K562 (cell line): ENCODE measurements around the gene ECHDC1. TPM values are rescaled to one million over a fixed set of nuclear protein-coding genes. Genes with fewer than 3 reads are reported as not detected.
A peak's percentile ranks its signal among the peaks of the same experiment; 100 is the strongest.

Experiments
- BMI1 ChIP-seq: fragments of 150-350 bp; IDR thresholded peaks from 2 replicates; pipeline ENCODE4 v1.6.1; 2014; ENCODE audit warnings: low read length
- CSDE1 ChIP-seq, 2 experiments: fragments of 450-650 bp; IDR thresholded peaks; 2 replicates each; pipeline ENCODE4 v1.6.1; 2016; ENCODE audit warnings: mild to moderate bottlenecking in 1 of 2
- CTBP1 ChIP-seq: fragments of 450-650 bp; IDR thresholded peaks from 2 replicates; pipeline ENCODE4 v1.6.1; 2016; ENCODE audit warnings: borderline replicate concordance
- FOXJ2 ChIP-seq: fragments of 200-800 bp; sonication (Bioruptor generic); IDR thresholded peaks from 2 replicates; pipeline ENCODE4 v1.6.1; 2016; ENCODE audit warnings: missing genetic modification characterization, missing compliant biosample characterization
- KLF16 ChIP-seq: IDR thresholded peaks from 2 replicates; pipeline ENCODE4 v1.6.1; 2016; ENCODE audit warnings: antibody characterized with exemption
- NUFIP1 ChIP-seq: fragments of 450-650 bp; IDR thresholded peaks from 2 replicates; pipeline ENCODE4 v1.6.1; 2018; ENCODE audit not compliant: partially characterized antibody
- RBBP5 ChIP-seq: fragments of 200-600 bp; sonication (generic); IDR thresholded peaks from 2 replicates; pipeline ENCODE4 v1.6.1; 2012; ENCODE audit warnings: borderline replicate concordance, mild to moderate bottlenecking, low read length, control low read depth, inconsistent platforms; ENCODE audit not compliant: insufficient read depth, poor library complexity, severe bottlenecking
- RCOR1 ChIP-seq, 2 experiments: IDR thresholded peaks; 2 replicates each; pipeline ENCODE4 v1.6.1; 2012; ENCODE audit warnings: low read depth in 2 of 2, low read length in 2 of 2, borderline replicate concordance in 1 of 2, improper control_type of control experiment in 1 of 2
- polyA plus RNA-seq, 8 experiments: library from polyadenylated mRNA; depleted of rRNA in 4 of 8; stranded (reverse) in 5 of 8; unstranded in 3 of 8; fragments of >200 nt; fragmentation: Nextera tagmentation in 2 of 8; fragmentation: Illumina TruSeq in 1 of 8; extraction: Ambion mirVana in 2 of 8; extraction: Trizol in 1 of 8; gene quantifications; 2 replicates each; pipeline versions ENCODE4 v1.2.1 to v1.2.3, GENCODE V29; 2011 to 2014; ENCODE audit warnings: inconsistent platforms in 1 of 8, missing spikeins in 1 of 8
- total RNA-seq, 7 experiments: library from RNA; depleted of rRNA in 6 of 7; stranded (reverse); fragments of >200 nt in 6 of 7; fragmentation: Illumina TruSeq in 2 of 7; extraction: Trizol in 2 of 7; gene quantifications; 2 replicates each; pipeline versions ENCODE4 v1.2.1 to v1.2.3, GENCODE V29; 2011 to 2021; ENCODE audit warnings: low replicate concordance in 1 of 7
- TF ChIP-seq, protein P1 (sequence below): fragments of 450-650 bp; IDR thresholded peaks from 2 replicates; pipeline ENCODE4 v1.6.1; 2017; ENCODE audit warnings: antibody characterized with exemption
- TF ChIP-seq, protein P2 (sequence below): IDR thresholded peaks from 2 replicates; pipeline ENCODE4 v1.6.1; 2016; ENCODE audit warnings: missing genetic modification characterization, missing compliant biosample characterization
- TF ChIP-seq, protein P3 (sequence below): IDR thresholded peaks from 2 replicates; pipeline ENCODE4 v1.6.1; 2012; ENCODE audit warnings: low read depth, low read length, improper control_type of control experiment, borderline replicate concordance
- TF ChIP-seq, protein P4 (sequence below), 2 experiments: fragments of 450-650 bp; formaldehyde crosslinking in 1 of 2; IDR thresholded peaks; 2 replicates each; pipeline versions ENCODE4 v1.4.0 to v1.6.1; 2014 to 2020; ENCODE audit warnings: mild to moderate bottlenecking in 2 of 2, borderline replicate concordance in 1 of 2, low read depth in 1 of 2

The ECHDC1 gene
- total and polyA plus RNA-seq, 9 of the 15 experiments (the other 6 are each of a cell fraction or from before 2014, with no cell fraction given) = 58.0 to 105 (median 78.6) TPM

DNA sequence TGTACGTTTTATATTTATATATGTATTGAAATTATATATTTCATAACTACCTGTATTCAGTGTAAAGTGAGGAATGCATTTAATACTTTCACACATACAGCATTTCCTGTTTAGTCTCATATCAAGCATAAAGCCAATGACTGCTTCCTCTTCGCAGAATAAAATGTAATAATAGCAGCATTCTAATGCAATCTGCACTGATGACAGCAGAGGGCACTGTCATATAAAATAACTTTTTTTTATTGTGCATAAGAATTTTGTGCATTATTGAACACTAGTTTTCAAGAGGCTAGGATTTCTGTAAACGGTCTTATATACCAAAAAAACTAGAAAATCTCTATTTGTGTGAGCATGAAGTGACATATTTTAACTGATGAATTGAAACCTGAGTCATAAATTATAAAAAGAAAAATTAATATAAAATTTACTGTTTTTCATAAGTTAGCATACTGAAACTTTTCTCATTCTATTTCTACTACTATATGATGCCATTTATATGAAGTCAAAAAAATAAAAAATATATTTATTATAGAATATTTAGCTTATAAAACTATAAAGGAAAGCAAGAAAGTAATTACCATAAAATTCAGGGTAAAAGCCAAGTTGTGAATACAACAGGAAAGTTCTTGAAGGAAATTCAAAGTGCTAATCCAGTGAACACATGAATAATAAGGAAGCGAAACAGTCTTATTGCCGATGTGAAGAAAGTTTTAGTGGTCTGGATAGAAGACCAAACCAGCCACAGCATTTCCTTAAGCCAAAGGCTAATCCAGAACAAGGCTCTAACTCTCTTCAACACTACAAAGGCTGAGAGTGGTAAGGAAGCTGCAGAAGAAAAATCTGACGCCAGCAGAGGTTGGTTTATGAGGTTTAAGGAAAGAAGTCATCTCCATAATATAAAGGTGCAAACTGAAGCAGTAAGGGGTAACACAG, 40.4 kb downstream of the ECHDC1 start (continued):
- TF ChIP-seq, protein P1, sequence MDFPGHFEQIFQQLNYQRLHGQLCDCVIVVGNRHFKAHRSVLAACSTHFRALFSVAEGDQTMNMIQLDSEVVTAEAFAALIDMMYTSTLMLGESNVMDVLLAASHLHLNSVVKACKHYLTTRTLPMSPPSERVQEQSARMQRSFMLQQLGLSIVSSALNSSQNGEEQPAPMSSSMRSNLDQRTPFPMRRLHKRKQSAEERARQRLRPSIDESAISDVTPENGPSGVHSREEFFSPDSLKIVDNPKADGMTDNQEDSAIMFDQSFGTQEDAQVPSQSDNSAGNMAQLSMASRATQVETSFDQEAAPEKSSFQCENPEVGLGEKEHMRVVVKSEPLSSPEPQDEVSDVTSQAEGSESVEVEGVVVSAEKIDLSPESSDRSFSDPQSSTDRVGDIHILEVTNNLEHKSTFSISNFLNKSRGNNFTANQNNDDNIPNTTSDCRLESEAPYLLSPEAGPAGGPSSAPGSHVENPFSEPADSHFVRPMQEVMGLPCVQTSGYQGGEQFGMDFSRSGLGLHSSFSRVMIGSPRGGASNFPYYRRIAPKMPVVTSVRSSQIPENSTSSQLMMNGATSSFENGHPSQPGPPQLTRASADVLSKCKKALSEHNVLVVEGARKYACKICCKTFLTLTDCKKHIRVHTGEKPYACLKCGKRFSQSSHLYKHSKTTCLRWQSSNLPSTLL = no peak
- TF ChIP-seq, protein P2, sequence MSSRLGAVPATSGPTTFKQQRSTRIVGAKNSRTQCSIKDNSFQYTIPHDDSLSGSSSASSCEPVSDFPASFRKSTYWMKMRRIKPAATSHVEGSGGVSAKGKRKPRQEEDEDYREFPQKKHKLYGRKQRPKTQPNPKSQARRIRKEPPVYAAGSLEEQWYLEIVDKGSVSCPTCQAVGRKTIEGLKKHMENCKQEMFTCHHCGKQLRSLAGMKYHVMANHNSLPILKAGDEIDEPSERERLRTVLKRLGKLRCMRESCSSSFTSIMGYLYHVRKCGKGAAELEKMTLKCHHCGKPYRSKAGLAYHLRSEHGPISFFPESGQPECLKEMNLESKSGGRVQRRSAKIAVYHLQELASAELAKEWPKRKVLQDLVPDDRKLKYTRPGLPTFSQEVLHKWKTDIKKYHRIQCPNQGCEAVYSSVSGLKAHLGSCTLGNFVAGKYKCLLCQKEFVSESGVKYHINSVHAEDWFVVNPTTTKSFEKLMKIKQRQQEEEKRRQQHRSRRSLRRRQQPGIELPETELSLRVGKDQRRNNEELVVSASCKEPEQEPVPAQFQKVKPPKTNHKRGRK (tag) = no peak
- TF ChIP-seq CTBP1 (no peak), RCOR1 (IDR thresholded peaks at IDR 0.05; ENCODE audit: borderline replicate concordance in 1 of 2, low read depth in 2 of 2, low read length in 2 of 2) (no peak), RBBP5 (no peak), BMI1 (no peak), CSDE1 (IDR thresholded peaks at IDR 0.05) (no peak), FOXJ2 (tag) (no peak), KLF16 (0 out of 2 replicates have a peak, but pooled peaks have one; percentile 13), NUFIP1 (no peak)
- TF ChIP-seq, protein P3, sequence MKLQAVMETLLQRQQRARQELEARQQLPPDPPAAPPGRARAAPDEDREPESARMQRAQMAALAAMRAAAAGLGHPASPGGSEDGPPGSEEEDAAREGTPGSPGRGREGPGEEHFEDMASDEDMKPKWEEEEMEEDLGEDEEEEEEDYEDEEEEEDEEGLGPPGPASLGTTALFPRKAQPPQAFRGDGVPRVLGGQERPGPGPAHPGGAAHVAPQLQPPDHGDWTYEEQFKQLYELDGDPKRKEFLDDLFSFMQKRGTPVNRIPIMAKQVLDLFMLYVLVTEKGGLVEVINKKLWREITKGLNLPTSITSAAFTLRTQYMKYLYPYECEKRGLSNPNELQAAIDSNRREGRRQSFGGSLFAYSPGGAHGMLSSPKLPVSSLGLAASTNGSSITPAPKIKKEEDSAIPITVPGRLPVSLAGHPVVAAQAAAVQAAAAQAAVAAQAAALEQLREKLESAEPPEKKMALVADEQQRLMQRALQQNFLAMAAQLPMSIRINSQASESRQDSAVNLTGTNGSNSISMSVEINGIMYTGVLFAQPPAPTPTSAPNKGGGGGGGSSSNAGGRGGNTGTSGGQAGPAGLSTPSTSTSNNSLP = peak; percentile 95
- TF ChIP-seq, protein P4, sequence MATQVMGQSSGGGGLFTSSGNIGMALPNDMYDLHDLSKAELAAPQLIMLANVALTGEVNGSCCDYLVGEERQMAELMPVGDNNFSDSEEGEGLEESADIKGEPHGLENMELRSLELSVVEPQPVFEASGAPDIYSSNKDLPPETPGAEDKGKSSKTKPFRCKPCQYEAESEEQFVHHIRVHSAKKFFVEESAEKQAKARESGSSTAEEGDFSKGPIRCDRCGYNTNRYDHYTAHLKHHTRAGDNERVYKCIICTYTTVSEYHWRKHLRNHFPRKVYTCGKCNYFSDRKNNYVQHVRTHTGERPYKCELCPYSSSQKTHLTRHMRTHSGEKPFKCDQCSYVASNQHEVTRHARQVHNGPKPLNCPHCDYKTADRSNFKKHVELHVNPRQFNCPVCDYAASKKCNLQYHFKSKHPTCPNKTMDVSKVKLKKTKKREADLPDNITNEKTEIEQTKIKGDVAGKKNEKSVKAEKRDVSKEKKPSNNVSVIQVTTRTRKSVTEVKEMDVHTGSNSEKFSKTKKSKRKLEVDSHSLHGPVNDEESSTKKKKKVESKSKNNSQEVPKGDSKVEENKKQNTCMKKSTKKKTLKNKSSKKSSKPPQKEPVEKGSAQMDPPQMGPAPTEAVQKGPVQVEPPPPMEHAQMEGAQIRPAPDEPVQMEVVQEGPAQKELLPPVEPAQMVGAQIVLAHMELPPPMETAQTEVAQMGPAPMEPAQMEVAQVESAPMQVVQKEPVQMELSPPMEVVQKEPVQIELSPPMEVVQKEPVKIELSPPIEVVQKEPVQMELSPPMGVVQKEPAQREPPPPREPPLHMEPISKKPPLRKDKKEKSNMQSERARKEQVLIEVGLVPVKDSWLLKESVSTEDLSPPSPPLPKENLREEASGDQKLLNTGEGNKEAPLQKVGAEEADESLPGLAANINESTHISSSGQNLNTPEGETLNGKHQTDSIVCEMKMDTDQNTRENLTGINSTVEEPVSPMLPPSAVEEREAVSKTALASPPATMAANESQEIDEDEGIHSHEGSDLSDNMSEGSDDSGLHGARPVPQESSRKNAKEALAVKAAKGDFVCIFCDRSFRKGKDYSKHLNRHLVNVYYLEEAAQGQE (IDR thresholded peaks at IDR 0.05; ENCODE audit: borderline replicate concordance) = peak; percentile 56; the same call in 1 of the 2 replicates
- TF ChIP-seq, protein P4 (CRISPR knock-in tag; IDR thresholded peaks at IDR 0.05; ENCODE audit: low read depth) = no peak
